Measurements from ENCODE around the gene SNAP91. TPM values are rescaled to one million over a fixed set of nuclear protein-coding genes. Genes with fewer than 3 reads are reported as not detected.

Gene SNAP91
- total and polyA plus RNA-seq, 9 of the 15 experiments (the other 6 are each of a cell fraction or from before 2014, with no cell fraction given): not detected

GRCh38 chr6:83600459-83600858 lies 108.4 kb downstream of the SNAP91 start:
- no TSS peak for BruUV-seq (replicated peaks)
- ATAC-seq: no peak

GRCh38 chr6:83597511-83597910 lies 111.4 kb downstream of the SNAP91 start:
- ChIA-PET POLR2A (interaction anchor here (0.5 kb wide), 1 partner anchor 149 kb away, joined by 3 read pairs; no protein-coding TSS in a partner anchor), CTCF (ENCODE audit: low intra/inter-chr PET ratio) (no interaction called here)
- Histone ChIP-seq H3K9me3 (replicated peaks; ENCODE audit: control insufficient read depth, insufficient read depth, low read depth, low read length) (no peaks in the 10 kb centered on the region), H3K27ac (ENCODE audit: extremely low read depth, low read depth, low read length) (no peak overlapping the region), H3K4me3 (no peak overlapping the region), H2AFZ (ENCODE audit: low read depth, low read length) (no peak overlapping the region), H3K4me2 (ENCODE audit: insufficient read depth, low read length) (no peak overlapping the region), H4K20me1 (replicated peaks; ENCODE audit: control insufficient read depth, insufficient read depth, low read length) (no peaks in the 10 kb centered on the region), H3K36me3 (ENCODE audit: control insufficient read depth, insufficient read depth, low read length) (no peaks in the 10 kb centered on the region), H3K27me3 (ENCODE audit: control insufficient read depth in 2 of 2, insufficient read depth in 2 of 2, low read length in 2 of 2) (peaks cover 2 to 5% of the 10 kb centered on the region in 2 experiments; a peak in 2 of 5 replicates), H3K9ac (ENCODE audit: insufficient read depth in 1 of 2, low read depth in 2 of 2, low read length in 2 of 2) (no peak overlapping the region), H3K9me1 (ENCODE audit: control insufficient read depth, insufficient read depth, low read length) (no peaks in the 10 kb centered on the region), H3K79me2 (ENCODE audit: control insufficient read depth, insufficient read depth, low read length) (no peaks in the 10 kb centered on the region), H3K4me1 (replicated peaks in 1 of 2; ENCODE audit: control insufficient read depth in 2 of 2, insufficient read depth in 2 of 2, low read length in 2 of 2) (peaks cover 0 to 4% of the 10 kb centered on the region in 2 experiments; a peak in 1 of 5 replicates)
- ATAC-seq: no peak
- in situ Hi-C loops (cut with MboI): no loop called here
- DNase-seq (ENCODE audit: extremely low read depth in 1 of 4, low spot score in 3 of 4): no peak
- no peak for FAIRE-seq
- 5% methylated on average over 1 of the region's 1 CpG for WGBS (ENCODE audit: insufficient coverage, low coverage, missing lambda C conversion rate)
- TF ChIP-seq POLR2A (conservative IDR thresholded peaks at IDR 0.05): no peak
- no peak for TF ChIP-seq HDGF (IDR thresholded peaks at IDR 0.05)
- TF ChIP-seq E2F3 (CRISPR knock-in tag; IDR thresholded peaks at IDR 0.05): no peak
- no peak for TF ChIP-seq BMI1 (IDR thresholded peaks at IDR 0.05; ENCODE audit: low read length)
- TF ChIP-seq NRF1 (conservative IDR thresholded peaks at IDR 0.05 in 1 of 2, IDR thresholded peaks at IDR 0.05 in 1 of 2): no peak
- TF ChIP-seq NCOA2 (IDR thresholded peaks at IDR 0.05; ENCODE audit: partially characterized antibody in 2 of 2): no peak
- TF ChIP-seq ID3 (CRISPR knock-in tag; IDR thresholded peaks at IDR 0.05): no peak
- TF ChIP-seq ID3 (tag; IDR thresholded peaks at IDR 0.05): no peak
- BruUV-seq (replicated peaks): no TSS peak
- intact Hi-C loops (cut with micrococcal nuclease): no loop called here

More at GRCh38 chr6:83600459-83600858, 108.4 kb downstream of the SNAP91 start:
- H3K36me3 ChIP-seq (ENCODE audit: control insufficient read depth, insufficient read depth, low read length): no peaks in the 10 kb centered on the region
- ChIA-PET CTCF (ENCODE audit: low intra/inter-chr PET ratio) (no interaction called here), POLR2A (interaction anchor here (0.7 kb wide), 1 partner anchor 34 kb away, joined by 3 read pairs; no protein-coding TSS in a partner anchor)
- no peak overlapping the region for H3K27ac ChIP-seq (ENCODE audit: extremely low read depth, low read depth, low read length)
- H4K20me1 ChIP-seq (replicated peaks; ENCODE audit: control insufficient read depth, insufficient read depth, low read length): no peaks in the 10 kb centered on the region
- TF ChIP-seq ZSCAN29 (IDR thresholded peaks at IDR 0.05) (no peak), ZBTB2 (IDR thresholded peaks at IDR 0.05) (no peak)
- H3K4me1 ChIP-seq (replicated peaks in 1 of 2; ENCODE audit: control insufficient read depth in 2 of 2, insufficient read depth in 2 of 2, low read length in 2 of 2): no peaks in the 10 kb centered on the region
- intact Hi-C loops (cut with micrococcal nuclease): no loop called here
- H3K9me1 ChIP-seq (ENCODE audit: control insufficient read depth, insufficient read depth, low read length): no peaks in the 10 kb centered on the region
- no peak for DNase-seq (ENCODE audit: extremely low read depth in 1 of 4, low spot score in 3 of 4)
- no peak overlapping the region for H2AFZ ChIP-seq (ENCODE audit: low read depth, low read length)
- no peak for FAIRE-seq
- H3K9ac ChIP-seq (ENCODE audit: insufficient read depth in 1 of 2, low read depth in 2 of 2, low read length in 2 of 2): no peak overlapping the region
- H3K27me3 ChIP-seq (ENCODE audit: control insufficient read depth in 2 of 2, insufficient read depth in 2 of 2, low read length in 2 of 2): no peaks in the 10 kb centered on the region; a peak in 1 of 5 replicates
- in situ Hi-C loops (cut with MboI): loop anchor here (25.0 kb wide), 1 partner anchor 612 kb away; no protein-coding TSS in a partner anchor
- H3K9me3 ChIP-seq (replicated peaks; ENCODE audit: control insufficient read depth, insufficient read depth, low read depth, low read length): no peaks in the 10 kb centered on the region
- H3K4me2 ChIP-seq (ENCODE audit: insufficient read depth, low read length): no peak overlapping the region
- H3K4me3 ChIP-seq: no peak overlapping the region
- 5% methylated on average over 1 of the region's 1 CpG for WGBS (ENCODE audit: insufficient coverage, low coverage, missing lambda C conversion rate)
- H3K79me2 ChIP-seq (ENCODE audit: control insufficient read depth, insufficient read depth, low read length): no peaks in the 10 kb centered on the region

Measured in K562 (cell line).